GM18870 (cell line): ENCODE results near the gene NPY5R.

Source experiments
- ATAC-seq: cut with Tn5 transposase; IDR thresholded peaks from one replicate; pipeline ENCODE4 v1.9.1; 2021; ENCODE audit warnings: moderate library complexity; ENCODE audit not compliant: unreplicated experiment

Gene NPY5R

DNA sequence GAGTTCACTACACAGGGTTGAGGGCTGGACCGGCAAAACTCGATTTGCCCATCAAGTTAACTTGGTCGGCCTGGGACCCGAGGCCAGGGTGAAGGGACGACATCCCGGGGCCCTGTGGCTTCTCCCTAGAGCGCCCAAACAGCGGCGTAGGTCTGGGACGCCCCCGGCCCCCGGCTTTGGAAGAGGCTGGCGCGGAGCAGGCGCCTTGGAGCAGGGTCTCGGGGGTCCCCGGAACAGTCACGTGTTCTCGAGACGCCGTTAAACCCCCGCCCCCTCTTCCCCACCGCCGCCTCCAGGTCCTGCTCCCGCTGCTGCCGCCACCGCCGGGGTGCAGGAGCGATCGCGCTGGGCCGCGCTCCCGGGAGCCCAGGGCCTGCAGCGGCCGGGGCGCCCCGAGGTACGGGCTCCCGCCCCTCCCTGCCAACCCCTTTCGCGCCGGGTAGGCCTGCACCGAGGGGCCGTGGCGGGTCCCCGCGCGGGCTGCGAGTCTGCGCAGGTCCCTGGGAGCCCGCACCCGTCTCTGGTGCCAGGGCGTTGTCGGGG is at the start of gene NPY5R:
Gene NPY5R (plus strand): TSS at position 289 of the 543 bp plus-strand sequence. CDS start 6,382 bp downstream, outside the sequence.
- no peak for ATAC-seq

- no peak for ATAC-seq
Observed at GRCh38 chr4:163295138-163295537, 48.6 kb upstream of the NPY5R start.

GRCh38 chr4:163300445-163300844 is 43.2 kb upstream of the NPY5R start:
- ATAC-seq = no peak

GRCh38 chr4:163303069-163303468 is 40.6 kb upstream of the NPY5R start:
- ATAC-seq = no peak

DNA sequence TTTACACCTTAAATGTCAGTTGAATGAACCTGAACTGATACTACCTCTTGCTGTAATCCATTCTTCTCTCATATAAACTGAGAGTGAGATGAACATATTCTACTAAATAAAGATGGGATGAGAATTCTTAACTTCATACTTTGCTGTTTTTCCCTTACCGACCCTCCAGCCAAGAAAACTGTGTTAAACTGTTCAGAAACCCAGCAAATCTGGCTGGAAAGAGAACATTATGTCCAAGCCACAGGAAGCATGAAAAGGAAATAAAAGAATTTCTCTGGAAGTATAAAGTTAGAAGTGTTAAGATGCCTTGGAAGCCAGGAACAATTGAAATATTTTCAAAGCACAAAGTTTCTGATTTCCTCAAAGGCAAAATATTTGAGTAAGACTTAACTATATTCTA is 34.2 kb upstream of the NPY5R start:
- no peak for ATAC-seq

GRCh38 chr4:163317110-163317509 is 26.6 kb upstream of the NPY5R start:
- ATAC-seq = no peak

DNA sequence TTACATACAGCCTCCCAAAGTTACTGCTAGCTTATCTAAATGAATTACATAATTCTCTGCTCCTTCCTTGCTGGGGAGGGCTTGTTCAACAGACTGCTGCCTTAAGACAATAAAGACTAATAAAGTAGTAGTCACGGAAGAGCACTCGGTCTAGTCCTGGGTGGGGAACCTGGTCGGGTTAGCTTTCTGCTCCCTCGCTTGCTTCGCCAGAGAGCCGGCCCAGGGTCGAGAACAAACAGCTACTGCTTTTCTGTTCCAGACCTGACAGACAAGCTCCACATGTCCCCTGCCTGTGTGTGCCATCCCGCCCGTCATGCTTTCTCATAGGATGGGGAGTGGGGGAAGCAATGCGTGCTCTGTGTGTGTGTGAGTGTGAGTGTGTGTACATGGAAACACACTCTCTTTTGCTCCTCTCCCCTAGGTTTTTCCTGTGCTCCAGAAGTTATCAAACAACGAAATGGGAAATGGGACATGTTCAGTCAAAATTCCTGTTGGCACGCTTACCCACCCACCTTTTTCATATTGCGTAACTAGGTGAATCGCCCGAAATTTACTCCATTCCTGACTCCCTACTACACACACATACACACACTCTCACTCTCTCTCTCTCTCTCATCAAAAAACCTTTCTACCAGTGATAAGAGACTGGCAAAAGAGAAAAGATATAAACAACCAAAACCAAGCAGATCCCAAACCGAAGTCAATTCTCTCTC is 12.6 kb upstream of the NPY5R start:
- ATAC-seq = no peak

DNA sequence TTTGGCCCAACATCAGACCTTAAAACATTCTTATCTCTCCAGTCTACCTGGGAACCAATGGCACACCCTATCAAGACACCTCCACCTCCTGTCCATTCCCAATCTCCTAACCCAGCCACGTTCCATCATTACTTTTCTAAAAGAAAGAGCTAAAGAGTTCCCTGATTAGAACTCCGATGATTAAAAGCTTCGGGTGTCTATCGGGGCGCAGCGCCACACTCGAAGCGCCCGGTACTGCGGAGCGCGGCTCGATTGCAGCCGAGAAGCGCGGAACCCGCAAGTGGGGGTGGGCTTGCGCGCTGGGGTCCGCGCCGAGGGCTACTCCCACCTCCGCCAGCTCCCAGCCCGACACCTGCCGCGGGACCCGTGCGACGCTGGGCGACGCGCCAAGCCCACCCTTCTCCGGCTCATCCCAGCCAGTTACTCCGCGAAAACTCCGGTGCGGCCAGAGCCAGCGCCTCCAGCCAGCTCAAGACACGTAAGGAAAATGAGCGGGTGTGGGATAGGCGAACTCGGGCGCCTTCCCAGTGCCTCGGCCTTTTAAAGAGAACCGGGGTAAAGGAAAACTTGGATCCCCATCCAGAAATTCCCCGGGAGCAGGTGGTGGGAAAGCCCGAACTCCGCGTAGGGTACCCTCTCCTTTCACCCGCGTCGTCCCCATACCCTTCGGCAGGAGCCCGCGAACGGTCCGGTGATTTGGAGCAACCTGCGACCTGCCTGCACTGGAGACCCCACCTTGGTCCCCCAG is 11.9 kb upstream of the NPY5R start:
- ATAC-seq = no peak

DNA sequence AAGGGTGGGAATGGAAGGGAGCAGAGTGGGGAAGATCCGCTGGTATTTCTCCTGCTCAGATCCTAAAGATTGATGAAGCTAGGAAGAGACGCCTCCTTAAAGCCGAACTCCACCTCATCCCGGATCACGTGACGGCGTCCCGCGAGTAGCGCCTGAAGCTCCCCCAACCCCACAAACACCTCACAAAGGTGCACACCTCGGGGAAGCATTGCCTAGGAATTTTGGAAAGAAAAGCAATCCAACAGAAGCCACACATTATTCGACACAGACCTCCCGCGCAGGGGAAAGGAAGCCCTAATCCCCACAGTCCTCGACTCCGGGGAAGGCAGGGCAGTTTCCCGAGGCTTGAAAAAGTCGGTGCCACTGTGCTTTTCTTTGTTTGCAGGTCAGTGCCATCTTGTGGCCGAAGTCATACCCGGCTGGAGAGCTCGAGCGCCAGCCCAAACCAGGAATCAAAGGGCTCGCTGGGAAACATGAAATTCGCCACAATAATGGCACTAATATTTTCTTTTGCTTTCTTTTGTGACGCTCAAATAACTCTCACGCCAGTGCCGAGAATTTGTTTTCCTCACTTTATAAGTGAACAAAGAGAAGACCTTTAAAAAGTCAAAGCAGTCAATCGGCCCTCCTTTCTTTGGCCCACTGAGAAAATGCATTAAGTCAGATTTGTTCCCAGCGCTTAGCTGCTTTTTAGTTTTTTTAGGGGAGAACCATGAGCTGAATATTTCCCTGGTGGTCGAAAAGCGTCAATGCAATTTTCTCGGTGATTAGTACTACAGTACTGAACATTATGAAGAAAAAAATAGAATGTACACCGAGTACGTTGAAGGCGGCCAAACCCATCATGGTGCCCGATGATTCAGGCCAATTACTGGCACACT is 10.9 kb upstream of the NPY5R start, which contains the start of gene NPY1R:
Gene NPY1R (minus strand): TSS at position 71 of the 881 bp plus-strand sequence. CDS start 6,042 bp downstream, outside the sequence.
- peak; percentile 79 for ATAC-seq

DNA sequence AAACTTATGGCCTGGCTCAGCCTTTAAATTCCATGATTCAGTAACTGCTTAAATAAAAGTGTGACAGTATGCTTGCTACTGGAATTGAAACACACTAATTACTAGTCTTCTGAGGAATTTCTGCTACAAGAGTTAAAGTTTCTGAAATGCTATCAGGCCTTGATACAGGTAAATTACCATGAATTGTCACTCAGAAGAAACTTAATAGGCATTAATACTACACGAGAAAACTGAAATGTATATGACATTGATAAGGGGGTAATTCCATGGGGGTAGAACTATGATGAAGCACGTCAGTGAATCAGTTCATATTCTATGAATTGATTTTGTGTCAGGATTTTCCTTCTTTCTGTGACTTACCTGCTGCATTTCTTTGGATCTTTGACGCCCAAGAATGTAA is 8.3 kb upstream of the NPY5R start:
- ATAC-seq = no peak

DNA sequence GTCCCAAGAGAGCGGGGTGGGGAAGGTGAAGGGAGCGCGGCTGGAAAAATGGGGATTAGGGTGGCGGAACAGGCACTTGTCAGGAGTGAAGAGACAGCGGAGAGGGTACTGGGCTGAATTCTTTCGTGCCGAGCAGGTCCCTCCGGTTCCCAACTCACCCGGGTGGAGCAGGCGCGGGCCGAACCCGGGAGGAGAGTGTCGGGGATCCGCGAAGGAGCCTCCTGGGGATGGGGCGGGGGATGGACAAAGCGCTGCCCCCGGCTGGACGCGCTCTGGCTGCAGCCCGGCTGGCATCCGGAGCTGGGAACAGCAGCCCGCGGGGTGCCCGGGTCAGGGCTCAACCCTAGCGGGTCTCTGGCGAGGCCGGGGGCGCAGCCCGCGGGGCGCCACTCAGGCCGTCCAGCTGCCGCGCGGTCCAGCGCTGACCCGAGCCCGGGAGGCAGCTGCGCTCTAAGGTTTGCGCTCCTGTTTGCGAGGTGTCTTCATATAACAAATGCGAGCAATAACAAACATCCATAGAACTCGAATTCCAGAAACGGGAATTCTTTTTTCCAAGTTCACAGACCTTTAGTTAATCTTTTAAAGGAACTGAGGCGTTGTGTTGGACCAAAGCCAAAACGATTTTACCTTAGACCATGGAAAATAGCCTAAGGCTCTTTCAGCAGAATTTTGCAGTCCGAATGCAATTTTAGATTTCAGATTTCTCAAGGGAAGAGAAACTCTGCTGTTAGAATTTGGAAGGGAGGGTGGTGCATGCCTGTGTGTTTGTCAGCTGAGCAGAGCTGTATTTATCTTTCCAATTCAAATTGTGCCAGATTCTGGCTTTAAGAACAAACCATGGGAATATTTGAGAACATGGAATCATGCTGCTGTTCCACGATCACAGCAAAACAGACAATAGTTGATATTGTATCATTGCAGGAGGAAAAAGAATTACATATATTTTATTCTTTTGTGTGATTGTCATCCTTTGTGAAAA is 744 bp downstream of the NPY5R start:
- ATAC-seq = no peak

DNA sequence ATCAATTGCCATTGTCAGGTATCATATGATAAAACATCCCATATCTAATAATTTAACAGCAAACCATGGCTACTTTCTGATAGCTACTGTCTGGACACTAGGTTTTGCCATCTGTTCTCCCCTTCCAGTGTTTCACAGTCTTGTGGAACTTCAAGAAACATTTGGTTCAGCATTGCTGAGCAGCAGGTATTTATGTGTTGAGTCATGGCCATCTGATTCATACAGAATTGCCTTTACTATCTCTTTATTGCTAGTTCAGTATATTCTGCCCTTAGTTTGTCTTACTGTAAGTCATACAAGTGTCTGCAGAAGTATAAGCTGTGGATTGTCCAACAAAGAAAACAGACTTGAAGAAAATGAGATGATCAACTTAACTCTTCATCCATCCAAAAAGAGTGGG is 7.0 kb downstream of the NPY5R start:
- ATAC-seq = no peak

- no peak for ATAC-seq
Observed at GRCh38 chr4:163353054-163353453, 9.4 kb downstream of the NPY5R start.

DNA sequence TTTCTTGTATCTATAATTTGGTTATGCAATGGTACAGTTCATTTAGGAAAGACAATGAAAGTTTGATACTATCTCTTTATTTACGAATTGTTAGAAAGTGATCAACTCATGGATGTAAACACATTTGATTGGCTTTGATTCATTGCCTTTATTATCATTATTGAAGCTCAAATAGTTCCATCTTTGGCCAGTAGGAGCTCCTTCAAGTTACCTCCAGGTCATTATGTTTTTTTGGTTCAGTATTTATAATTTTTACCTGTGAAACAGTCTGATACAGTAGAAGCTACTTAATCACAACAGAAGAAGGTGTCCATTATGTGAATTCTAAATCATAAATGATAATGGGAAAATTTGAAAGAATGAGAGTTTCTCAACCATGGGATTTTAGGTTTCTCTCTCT is 12.4 kb downstream of the NPY5R start:
- ATAC-seq = no peak

DNA sequence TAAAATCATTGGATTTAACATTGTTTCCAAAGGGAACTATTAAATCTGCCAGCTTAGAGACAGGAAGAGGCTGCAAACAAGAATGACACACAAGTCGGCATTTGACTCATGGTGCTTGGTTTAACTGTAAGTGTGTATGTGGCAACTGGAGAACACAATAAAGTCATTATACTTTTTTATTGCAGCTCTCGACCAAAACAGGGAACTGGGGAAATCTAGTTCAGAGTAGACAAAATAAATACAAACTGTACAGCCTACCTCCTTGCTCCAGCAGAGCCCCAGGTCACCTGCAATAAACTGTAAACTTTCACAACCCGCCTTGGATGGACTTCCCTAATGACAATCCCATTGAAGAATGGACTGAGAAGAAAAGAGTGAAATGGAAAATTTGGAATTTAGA is 24.0 kb downstream of the NPY5R start:
- no peak for ATAC-seq

DNA sequence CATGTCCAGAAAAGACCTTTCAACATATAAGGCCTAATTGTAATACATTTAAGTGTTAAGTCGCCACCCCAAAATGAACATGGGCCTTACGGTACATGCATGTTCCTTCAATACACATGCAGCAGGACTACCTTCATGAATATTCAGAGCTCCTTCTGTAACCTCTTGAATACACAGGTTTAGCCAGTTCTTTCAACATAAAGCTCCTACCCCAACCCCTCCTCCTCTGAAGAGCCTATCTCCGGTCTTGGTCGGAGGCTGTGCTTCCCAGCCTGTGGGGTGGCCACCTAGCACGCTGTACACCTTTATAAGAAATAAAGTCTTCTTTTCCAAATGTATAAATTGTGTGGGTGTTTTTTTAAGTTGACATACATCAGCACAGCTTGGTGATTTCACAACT is 28.3 kb downstream of the NPY5R start:
- no peak for ATAC-seq

DNA sequence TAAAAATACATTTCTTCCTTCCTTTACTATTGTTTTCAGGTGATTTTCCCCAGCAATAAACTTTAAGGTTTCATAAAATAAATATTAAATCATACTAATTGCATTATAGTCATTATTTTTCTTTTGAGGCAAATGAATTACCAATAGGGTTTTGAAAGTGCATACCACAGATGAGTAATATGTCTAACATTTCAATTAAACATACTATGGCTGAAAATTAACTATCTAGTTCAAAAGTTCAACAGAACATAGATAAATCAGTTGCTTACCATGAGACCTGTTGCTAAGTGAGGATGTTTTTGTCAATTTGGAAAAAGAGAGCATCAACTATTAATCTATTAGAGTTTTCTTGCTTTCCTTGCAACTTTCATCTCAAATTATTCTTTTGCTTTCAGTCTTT is 35.0 kb downstream of the NPY5R start:
- no peak for ATAC-seq

DNA sequence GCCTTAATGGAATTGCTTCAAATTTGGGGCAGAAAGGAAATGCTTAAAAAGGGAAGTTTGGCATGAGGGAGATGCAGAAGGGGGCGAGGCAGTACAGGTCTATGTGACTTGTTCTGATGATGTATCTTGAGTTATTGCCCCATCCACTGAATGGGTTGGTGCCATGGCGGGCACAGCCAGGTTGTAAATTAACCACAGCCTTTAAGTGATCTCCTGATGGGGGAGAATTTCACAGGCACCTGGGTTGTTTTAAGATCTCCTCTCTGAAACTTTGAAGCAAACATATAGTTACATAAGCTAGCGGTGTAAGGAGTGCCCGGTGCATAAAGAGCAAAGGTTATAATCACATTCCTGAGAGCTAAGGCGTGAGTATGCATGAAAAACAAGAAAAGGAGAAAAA is 37.0 kb downstream of the NPY5R start:
- no peak for ATAC-seq

DNA sequence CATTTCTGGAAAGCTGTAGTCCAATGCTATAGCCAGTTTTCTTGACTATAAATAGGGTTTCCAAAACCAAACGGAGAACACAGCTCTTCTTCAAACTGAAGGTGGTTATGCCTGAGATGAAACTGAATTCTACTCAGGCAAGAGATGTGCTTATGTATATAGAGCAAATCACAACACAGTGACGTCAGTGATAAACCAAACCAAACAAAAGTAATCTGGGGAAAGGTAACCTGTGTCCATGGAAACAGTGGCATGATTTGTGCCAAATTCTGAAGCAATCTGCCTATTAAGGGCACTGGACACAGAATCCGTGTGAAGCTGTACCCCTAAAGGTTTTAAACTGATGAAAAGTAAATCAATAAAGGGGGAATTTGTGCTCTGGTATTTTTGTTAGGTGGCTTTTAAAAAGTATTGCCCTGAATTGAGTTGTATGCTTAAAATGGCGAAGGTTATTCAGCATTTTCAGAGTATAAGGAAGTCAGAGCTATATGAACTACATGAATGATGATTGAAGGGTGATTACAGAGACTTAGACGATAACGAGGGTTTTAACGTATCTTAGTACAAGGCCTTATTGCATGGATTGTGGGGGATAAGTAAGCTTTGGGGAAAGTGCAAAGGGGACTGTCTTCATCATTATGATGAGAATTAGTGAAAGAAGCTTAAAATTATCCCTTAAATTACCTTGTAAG is 38.6 kb downstream of the NPY5R start:
- no peak for ATAC-seq
